ENCODE measurements around the gene IMMP2L.

DNA sequence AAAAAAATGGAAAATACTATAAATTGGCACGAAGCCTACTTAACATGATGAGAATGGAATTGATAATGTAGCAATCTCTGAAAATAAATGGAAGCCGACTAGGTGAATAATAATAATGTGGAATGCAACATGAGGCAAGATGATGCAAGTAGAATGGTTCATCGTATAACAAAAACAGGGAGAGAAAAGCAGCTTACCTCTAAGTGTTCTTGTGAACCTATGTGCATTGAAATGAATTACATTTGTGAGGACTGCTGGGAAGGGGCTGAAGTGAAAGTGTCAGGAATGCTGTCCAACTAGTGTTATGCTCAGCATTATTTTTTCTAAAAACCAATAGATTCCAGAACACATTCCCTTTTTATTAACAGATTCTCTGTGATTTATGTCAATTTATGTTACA is 912.0 kb downstream of the IMMP2L start:
- TF ChIP-seq CTCF (IDR thresholded peaks at IDR 0.05 in 4 of 5, conservative IDR thresholded peaks at IDR 0.05 in 1 of 5) (no peak), POLR2A (IDR thresholded peaks at IDR 0.05) (no peak)

Measured in gastrocnemius medialis (tissue), 4 donors.